Superior temporal gyrus (tissue), 1 donor: ENCODE measurements around the gene SPRED2.

ENCODE experiments used
- DNase-seq: peaks from one replicate; pipeline ENCODE4 v3.0.0-alpha.2; 2016; ENCODE audit errors: extremely low spot score

SPRED2 gene

DNA sequence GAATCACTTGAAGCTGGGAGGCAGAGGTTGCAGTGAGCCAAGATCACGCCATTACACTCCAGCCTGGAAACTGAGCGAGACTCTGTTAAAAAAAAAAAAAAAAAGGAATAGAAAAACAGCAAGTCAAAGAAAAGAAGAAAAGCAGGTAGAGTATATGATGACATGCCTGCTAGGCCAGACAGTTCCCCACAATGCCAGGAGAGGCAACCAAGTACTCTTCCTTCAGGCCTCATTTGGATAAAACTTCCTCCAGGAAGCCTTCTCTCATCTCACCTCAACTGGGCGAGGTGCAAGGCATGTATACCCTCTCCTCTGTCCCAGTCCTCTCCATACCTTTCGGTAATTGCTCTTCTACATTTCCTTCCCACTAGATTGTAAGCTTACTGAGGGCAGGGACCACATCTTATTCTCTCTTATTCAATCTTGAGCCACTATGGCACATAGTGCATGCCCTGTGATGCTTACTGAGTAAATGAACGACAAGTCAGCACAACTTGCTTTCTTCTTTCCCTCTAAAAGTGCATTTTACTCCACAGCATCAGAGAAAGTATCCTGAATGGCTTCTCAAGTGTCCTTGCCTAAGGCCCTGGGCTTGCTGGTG, 10.1 kb upstream of the SPRED2 start:
- no peak for DNase-seq

DNA sequence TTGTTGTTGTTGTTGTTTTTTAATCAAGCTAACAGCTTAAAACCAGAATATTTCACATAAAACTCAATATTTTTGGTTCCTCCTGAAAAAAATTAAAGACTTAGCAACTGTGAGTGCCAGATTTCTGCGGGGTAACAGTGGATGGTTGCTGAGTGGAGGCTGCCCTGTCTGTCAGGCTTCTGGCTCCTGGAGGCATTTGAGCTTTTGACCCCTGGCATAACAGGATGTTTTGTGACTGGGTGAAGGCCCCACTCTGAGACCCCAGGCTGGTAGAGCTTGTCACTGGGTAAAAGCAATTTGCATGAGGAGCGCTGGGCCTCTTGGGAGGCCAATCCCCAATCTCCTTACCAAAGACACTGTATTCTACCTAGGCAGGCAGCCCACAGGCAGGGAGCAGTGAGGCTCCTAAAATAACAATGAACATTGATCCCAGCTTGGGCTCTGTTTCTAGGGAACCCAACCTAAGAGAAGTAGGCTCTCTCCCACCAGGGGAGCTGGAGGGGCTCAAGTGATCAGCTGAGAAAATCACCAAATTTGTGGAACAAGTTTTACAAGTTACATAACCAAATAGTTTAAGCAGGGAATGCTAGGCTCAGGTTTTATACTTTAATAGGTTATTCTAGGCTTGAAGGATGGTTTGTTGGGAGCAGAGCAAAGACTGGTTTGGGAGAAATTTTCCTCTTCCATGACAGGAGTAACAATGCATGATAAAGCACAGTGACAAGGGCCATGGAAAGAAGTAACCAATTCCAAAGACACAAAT, 5.9 kb upstream of the SPRED2 start:
- no peak for DNase-seq

- no peak for DNase-seq
These were observed 5.2 kb upstream of the SPRED2 start for GRCh38 chr2:65437392-65438135.

DNA sequence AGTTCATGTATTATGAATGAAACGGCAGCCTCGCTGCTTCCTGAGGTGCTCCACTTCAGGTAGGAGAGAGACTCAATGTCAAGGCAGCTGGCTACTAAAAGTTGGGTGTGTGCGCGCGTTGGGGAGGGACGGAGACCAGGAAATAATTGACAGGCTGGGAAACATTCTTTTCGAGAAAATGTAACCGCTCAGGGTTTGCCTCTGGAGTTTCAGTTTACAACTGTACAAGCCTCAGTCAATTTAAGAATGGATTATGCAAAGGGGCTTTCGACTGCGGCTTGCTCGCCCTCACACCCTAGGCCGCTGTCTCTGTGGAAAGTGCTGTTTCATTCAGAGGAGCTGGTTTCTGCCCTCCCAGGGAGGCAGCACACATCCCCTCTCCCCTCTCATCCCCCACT, 4.4 kb upstream of the SPRED2 start:
- no peak for DNase-seq

DNA sequence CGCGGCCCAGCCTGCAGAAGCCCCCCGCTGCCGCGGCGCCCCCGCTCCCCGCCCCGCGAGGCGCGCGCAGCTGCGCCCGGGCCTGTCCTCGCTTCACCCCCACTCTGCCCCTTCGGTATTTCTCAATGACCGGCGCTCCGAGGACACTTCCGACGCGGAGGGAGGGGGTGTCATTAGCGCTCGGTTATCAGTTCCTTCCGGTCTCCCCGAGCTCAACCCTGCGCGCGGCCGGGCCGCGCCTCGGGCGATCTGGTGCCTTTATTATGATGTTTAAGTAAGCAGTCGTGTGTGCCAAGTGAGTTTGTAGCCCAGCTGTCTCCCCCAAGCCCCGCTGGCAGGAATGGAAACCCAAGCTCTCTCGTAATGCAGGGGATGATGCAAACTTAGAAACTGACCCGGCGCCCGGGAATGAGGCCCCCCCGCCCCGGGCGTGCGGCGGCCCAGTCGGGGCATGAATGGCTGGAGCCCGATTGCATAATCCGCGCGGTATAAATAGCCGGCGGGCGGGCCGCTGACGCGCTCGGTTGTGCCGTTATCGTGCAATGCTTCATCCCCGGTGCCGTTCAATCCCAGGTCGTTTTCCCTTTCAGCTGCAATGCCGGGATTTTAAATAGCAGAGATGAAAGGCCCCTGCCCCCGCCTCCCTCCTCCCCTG, 3.9 kb upstream of the SPRED2 start:
- DNase-seq = peak; percentile 77

DNA sequence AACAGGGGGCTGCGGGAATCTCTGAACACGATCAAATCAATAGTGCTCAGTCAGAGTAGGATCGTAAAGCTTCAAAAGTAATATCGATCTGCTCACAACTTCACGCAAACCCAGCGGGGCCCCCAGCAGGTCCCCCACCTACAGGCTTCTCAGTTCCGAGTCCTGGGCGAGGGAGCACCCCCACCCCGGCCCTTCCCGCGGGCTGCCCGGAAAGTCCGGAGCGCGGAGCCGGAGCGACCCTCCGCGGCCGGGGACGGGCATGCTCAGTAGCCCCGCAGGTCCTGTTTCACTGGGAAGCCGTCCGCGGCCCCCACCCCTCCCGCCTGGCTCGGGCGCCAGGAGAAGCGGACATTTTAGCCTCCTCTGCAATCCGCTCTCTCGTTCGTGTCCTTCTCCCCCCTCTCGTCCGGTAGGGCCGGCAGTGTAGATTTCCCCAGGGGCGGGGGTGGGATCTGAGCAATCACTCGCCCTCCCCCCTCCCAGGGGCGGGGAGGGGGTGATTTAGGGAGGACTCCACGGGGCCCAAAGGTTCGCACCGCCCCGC, 3.3 kb upstream of the SPRED2 start:
- DNase-seq = peak; percentile 74

DNA sequence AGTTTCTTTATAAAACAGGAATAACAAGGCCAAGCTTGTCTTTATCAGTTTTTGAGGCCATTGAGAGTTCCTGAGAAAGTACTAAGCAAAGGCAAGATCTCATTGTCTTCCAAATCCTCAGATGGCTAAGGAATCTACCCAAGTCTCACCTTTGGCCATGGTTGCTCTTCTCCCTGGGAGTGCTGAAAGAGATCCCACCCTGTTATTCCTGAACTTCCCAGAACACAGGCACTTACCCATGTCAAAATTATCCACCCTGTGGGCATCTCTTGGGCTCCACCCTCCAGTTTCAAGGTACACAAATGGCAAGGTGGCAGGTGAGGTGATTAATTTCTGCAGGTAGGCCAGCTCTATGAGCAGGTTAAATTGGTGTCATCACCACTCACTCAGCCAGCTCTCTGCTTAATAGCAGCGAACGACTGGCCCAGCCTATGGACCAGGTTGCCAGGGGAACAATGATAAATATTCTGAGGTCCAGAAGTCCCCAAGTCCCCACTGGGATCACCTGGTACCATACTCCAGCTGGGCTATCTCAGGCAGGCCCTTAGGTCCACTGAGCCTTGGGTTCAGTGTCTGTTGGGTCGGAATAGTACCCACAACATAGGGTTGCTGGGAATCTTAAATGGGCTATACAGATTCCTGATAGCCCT, 2.3 kb upstream of the SPRED2 start:
- no peak for DNase-seq

DNA sequence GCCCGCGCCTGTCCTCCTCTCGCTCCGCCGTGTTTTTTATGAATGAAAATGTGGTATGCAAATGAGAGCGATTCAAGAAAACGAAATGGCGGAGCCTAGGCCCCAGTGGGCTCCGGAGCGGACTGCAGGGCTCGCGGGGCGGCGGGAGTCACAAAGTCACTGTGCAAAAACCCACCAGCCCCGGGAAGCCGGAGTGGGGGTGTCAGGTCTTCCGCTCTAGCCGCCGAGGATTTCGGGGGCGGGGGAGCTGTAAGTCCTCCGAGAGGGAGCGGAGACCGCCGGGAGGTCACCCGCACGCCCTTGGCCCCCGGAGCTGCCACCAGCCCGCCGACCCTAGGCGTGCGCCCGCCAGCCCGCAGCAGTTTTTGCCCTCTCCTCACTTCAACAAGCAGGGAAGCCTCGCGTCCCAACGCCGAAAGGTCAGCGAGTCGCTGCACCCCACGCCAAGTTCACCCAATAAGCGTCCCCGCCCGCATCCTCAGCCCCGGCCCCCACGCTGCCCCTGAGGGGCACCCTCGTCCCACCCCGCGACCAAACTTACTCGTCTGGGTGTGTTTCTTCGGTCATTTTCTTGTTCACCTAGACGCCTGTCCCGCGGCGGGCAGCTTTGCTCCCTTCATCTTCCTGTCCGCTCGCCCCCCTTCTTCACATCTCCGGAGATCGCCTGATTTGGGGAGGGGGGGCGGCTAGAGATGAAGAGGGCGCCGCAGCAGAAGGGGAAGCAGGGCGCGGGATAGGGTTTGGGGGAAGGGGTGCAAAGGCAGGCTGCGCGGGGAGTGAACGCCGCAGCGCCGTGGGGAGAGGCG, 775 bp downstream of the SPRED2 start:
- DNase-seq = peak; percentile 53

- DNase-seq = peak; percentile 81
These were observed 1.6 kb downstream of the SPRED2 start for GRCh38 chr2:65430603-65431420.

GRCh38 chr2:65429786-65430602, 2.4 kb downstream of the SPRED2 start:
- DNase-seq = peak; percentile 32

DNA sequence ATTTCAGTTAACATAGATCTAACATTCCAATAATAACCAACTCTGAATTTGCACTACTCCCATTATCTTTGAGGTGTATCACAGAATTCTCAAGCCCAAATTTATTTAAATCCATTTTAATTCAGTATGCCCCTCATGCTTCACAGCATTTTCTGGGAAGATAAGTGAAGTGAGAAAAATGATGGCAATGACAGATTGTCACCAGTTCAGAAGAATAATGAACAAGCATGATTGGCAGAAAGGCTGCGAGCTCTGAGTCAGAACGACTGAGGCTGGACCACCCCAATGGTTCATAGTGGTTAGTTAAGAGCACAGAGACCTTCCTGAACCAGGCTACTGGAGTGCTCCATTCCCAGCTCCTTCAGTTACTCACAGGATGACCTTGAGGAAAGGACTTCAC, 4.9 kb downstream of the SPRED2 start:
- no peak for DNase-seq

GRCh38 chr2:65425276-65425675, 7.1 kb downstream of the SPRED2 start:
- no peak for DNase-seq

DNA sequence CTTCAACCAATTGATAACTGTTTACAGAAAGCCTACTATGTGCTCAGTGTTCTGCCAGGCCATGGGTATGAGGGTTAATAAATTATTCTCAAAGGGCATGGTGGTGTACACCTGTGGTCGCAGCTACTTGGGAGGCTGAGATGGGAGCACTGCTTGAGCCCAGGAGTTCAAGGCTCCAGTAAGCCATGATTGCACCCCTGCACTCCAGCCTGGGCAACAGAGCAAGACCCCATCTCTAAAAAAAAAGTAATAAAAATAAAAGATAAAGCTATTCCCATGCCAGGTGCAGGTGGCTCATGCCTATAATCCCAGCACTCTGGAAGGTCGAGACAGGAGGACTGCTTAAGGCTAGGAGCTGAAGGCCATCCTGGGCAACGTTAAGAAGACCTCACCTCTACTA, 8.0 kb downstream of the SPRED2 start:
- DNase-seq = no peak

- DNase-seq = no peak
These were observed 11.0 kb downstream of the SPRED2 start for GRCh38 chr2:65421432-65421748.

GRCh38 chr2:65420712-65421431, 11.5 kb downstream of the SPRED2 start:
- DNase-seq = no peak

DNA sequence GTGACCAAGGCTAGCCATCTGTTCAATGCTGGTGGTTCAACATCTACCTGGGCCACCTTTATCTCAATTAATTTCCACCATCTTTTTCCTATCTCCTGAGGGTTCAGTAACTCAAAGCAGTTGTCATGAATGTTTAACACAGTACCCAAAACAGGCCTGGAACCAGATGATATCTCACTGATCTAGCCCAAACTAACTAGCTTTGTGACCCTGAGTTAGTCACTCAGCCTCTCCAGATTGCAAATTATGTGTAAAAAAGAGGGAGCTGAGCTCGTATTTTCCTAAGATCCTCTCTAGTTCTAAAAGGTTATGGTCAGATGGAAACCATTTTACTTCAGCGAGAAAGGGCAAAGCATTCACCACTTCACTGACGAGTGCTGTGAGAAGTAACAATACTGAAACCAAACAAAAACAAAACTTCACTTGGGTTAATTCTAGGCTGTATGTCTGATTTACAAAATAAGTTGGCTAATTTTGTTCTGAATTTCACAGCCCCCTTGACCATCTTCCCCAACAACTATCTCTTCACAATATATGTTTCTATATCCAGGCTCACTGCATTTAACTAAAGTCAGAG, 14.8 kb downstream of the SPRED2 start:
- DNase-seq = no peak

GRCh38 chr2:65416945-65417344, 15.5 kb downstream of the SPRED2 start:
- DNase-seq = no peak

DNA sequence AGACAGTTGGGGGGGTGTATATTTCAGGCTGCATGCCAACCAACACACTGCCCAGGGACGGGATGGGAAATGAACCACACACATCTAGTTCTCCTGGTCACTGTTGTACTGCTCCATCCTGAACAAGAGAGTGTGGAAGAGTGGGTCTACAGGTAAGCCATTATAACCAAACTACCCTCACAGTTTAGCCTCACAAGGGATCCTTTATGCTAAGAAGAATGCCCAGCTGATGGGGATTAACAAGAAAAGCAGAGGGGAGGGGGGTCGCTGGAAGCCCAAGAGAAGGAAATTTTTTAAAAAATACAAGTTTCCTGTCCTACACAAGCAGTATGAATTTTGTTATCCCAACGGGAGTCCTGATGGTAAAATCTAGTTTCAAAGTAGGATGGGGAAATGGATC, 16.1 kb downstream of the SPRED2 start:
- no peak for DNase-seq
